Lung (tissue), 12 donors: Measurements from ENCODE around the gene CTDSP1. TPM values are rescaled to one million over a fixed set of nuclear protein-coding genes. Genes with fewer than 3 reads are reported as not detected.

Source experiments
- ATAC-seq: fragments of 200-7000 bp; cut with Tn5 transposase; one replicate; pipeline ENCODE4 v1.9.1; 2020; ENCODE audit warnings: moderate number of reproducible peaks; ENCODE audit not compliant: insufficient read depth, low FRiP score
- DNase-seq, 3 donors: peaks; one replicate each; pipeline ENCODE4 v3.0.0-alpha.2; 2013 to 2017
- H3K27ac ChIP-seq, 2 donors: one replicate each; pipeline ENCODE4 v1.5.1; 2013; ENCODE audit warnings: mild to moderate bottlenecking in 2 of 2, moderate library complexity in 2 of 2, control low read depth in 1 of 2, inconsistent platforms in 1 of 2, low read depth in 1 of 2, low read length in 1 of 2
- H3K27me3 ChIP-seq, 3 donors: one replicate each; pipeline ENCODE4 v1.5.1; 2013; ENCODE audit warnings: low read length in 2 of 3; ENCODE audit not compliant: control insufficient read depth in 3 of 3, insufficient read depth in 3 of 3
- H3K36me3 ChIP-seq, 4 donors: one replicate each; pipeline ENCODE4 v1.5.1; 2013; ENCODE audit warnings: low read length in 4 of 4, mild to moderate bottlenecking in 1 of 4, moderate library complexity in 1 of 4; ENCODE audit not compliant: control insufficient read depth in 4 of 4, insufficient read depth in 4 of 4
- H3K4me1 ChIP-seq, 5 donors: one replicate each; pipeline ENCODE4 v1.5.1; 2013; ENCODE audit warnings: low read length in 5 of 5, mild to moderate bottlenecking in 2 of 5, moderate library complexity in 1 of 5; ENCODE audit not compliant: control insufficient read depth in 5 of 5, insufficient read depth in 5 of 5
- H3K4me3 ChIP-seq: one replicate; pipeline ENCODE4 v1.5.1; 2013; ENCODE audit warnings: mild to moderate bottlenecking, control low read depth, moderate library complexity
- H3K9ac ChIP-seq, 2 donors: one replicate each; pipeline ENCODE4 v1.5.1; 2013; ENCODE audit warnings: low read length in 2 of 2, control low read depth in 1 of 2; ENCODE audit not compliant: insufficient read depth in 1 of 2
- H3K9me3 ChIP-seq, 4 donors: one replicate each; pipeline ENCODE4 v1.5.1; 2013; ENCODE audit warnings: low read length in 3 of 4, mild to moderate bottlenecking in 1 of 4, moderate library complexity in 1 of 4; ENCODE audit not compliant: control insufficient read depth in 4 of 4, insufficient read depth in 3 of 4
- CTCF ChIP-seq: IDR thresholded peaks from 2 replicates; pipeline ENCODE4 v1.5.1; 2012; ENCODE audit warnings: mild to moderate bottlenecking; ENCODE audit errors: control extremely low read depth, extremely low read depth
- WGBS, 2 donors: extraction: QIAGEN DNeasy Blood & Tissue Kit; methylation state at CpG; one replicate each; pipeline ENCODE4 v1.1.7; 2013; 5-methylcytosine and 5-hydroxymethylcytosine counted together
- polyA plus RNA-seq, 2 donors: library from polyadenylated mRNA; stranded (reverse); fragments of 200-250 nt; gene quantifications; one replicate each; pipeline ENCODE4 v1.2.1, GENCODE V29; 2013
- total RNA-seq, 2 donors: library from RNA; depleted of rRNA in 1 of 2; stranded (reverse); fragments of >200 nt in 1 of 2; gene quantifications; one replicate each; pipeline ENCODE4 v1.2.1, GENCODE V29; 2014 to 2021
- donor health status: control.
- donor health status: control.
- donor health status: Bipolar disorder and iron deficiency.
- donor health status: healthy.
- donor health status: DM: yes; HTN: yes; CAD: no.

Gene CTDSP1
- total and polyA plus RNA-seq, 4 donors: 113 to 183 (median 139) TPM

- Histone ChIP-seq H3K36me3 (no peaks in the 10 kb centered on the region), H3K27ac (no peak overlapping the region), H3K9me3 (no peaks in the 10 kb centered on the region), H3K9ac (no peak overlapping the region), H3K4me3 (no peak overlapping the region), H3K4me1 (peaks cover 0 to 6% (median 0%) of the 10 kb centered on the region in 5 donors), H3K27me3 (no peaks in the 10 kb centered on the region)
- WGBS, 2 donors: 91 to 95% methylated on average over 11 of the region's 11 CpGs
- DNase-seq (no peak), ATAC-seq (no peak)
- TF ChIP-seq CTCF: no peak
Measured at GRCh38 chr2:218435003-218435982, 35.6 kb downstream of the CTDSP1 start.

GRCh38 chr2:218436992-218437391 lies 37.3 kb downstream of the CTDSP1 start:
- ATAC-seq (no peak), DNase-seq (no peak)
- Histone ChIP-seq H3K4me1 (peaks cover 0 to 6% (median 0%) of the 10 kb centered on the region in 5 donors), H3K36me3 (no peaks in the 10 kb centered on the region), H3K27ac (no peak overlapping the region), H3K9me3 (no peaks in the 10 kb centered on the region), H3K9ac (no peak overlapping the region), H3K27me3 (no peaks in the 10 kb centered on the region), H3K4me3 (no peak overlapping the region)
- WGBS, 2 donors: 68 to 86% methylated on average over 5 of the region's 5 CpGs
- no peak for TF ChIP-seq CTCF

- H3K4me1 ChIP-seq: peaks cover 0 to 6% (median 0%) of the 10 kb centered on the region in 5 donors
- no peak for DNase-seq
- no peak overlapping the region for H3K27ac ChIP-seq
- no peak overlapping the region for H3K4me3 ChIP-seq
- no peak for ATAC-seq
- no peaks in the 10 kb centered on the region for H3K27me3 ChIP-seq
- WGBS, 2 donors: 94 to 100% methylated on average over 1 of the region's 1 CpG
- TF ChIP-seq CTCF: no peak
- H3K9ac ChIP-seq: no peak overlapping the region
- no peaks in the 10 kb centered on the region for H3K36me3 ChIP-seq
- no peaks in the 10 kb centered on the region for H3K9me3 ChIP-seq
Measured at GRCh38 chr2:218437969-218438368, 38.3 kb downstream of the CTDSP1 start.
